HEK293 (cell line): ENCODE measurements around the gene SUMO1.

Experiments used
- CTCF ChIA-PET: fragments of 350-600 bp; formaldehyde crosslinking; extraction: SDS; loops from one replicate; lab custom pipeline; 2021; ENCODE audit warnings: antibody characterized with exemption; lab: Yijun Ruan, JAX
- POLR2A ChIA-PET: fragments of 300-600 bp; formaldehyde crosslinking; extraction: SDS; loops from one replicate; lab custom pipeline; 2020; ENCODE audit warnings: antibody characterized with exemption, inconsistent platforms; lab: Yijun Ruan, JAX
- H3K27ac ChIP-seq: fragments of 200-500 bp; sonication (Bioruptor generic); 2 replicates; pipeline ENCODE4 v1.5.1; 2014; ENCODE audit warnings: low read depth, low read length, control low read depth, inconsistent platforms; ENCODE audit errors: extremely low read depth
- H3K36me3 ChIP-seq, 2 experiments: fragments of 200-500 bp in 1 of 2; sonication (Bioruptor generic) in 1 of 2; 1 replicate in 1 of 2; 2 replicates in 1 of 2; pipeline ENCODE4 v1.5.1; 2014 to 2017; ENCODE audit warnings: inconsistent platforms in 2 of 2, low read length in 2 of 2; ENCODE audit not compliant: control insufficient read depth in 2 of 2, insufficient read depth in 1 of 2
- H3K4me1 ChIP-seq: fragments of 200-500 bp; sonication (Bioruptor generic); 2 replicates; pipeline ENCODE4 v1.5.1; 2014; ENCODE audit warnings: mild to moderate bottlenecking, low read length, inconsistent platforms; ENCODE audit not compliant: control insufficient read depth, insufficient read depth
- H3K4me3 ChIP-seq: 2 replicates; pipeline ENCODE4 v1.5.1; 2011; ENCODE audit warnings: low read depth, mild to moderate bottlenecking, control low read depth, low read length, moderate library complexity
- H3K9me3 ChIP-seq: fragments of 200-500 bp; sonication (Bioruptor generic); 2 replicates; pipeline ENCODE4 v1.5.1; 2014; ENCODE audit warnings: low read depth, low read length, inconsistent platforms; ENCODE audit not compliant: control insufficient read depth, insufficient read depth
- KLF7 ChIP-seq: fragments of 450-650 bp; formaldehyde crosslinking; IDR thresholded peaks from 2 replicates; pipeline ENCODE4 v1.5.1; 2016; ENCODE audit warnings: missing biosample characterization, missing genetic modification characterization, borderline replicate concordance
- KLF9 ChIP-seq: fragments of 450-650 bp; formaldehyde crosslinking; IDR thresholded peaks from 2 replicates; pipeline ENCODE4 v1.5.1; 2016; ENCODE audit warnings: missing biosample characterization, missing genetic modification characterization, low read depth
- PRDM1 ChIP-seq: fragments of 450-650 bp; formaldehyde crosslinking; IDR thresholded peaks from 2 replicates; pipeline ENCODE4; 2016; ENCODE audit warnings: missing biosample characterization, missing genetic modification characterization
- SALL2 ChIP-seq: fragments of 450-650 bp; formaldehyde crosslinking; IDR thresholded peaks from 2 replicates; pipeline ENCODE4 v1.5.0; 2017; ENCODE audit warnings: missing biosample characterization, mild to moderate bottlenecking, missing genetic modification characterization, borderline replicate concordance
- ZNF112 ChIP-seq: fragments of 450-650 bp; formaldehyde crosslinking; IDR thresholded peaks from 2 replicates; pipeline ENCODE4 v1.5.0; 2017; ENCODE audit warnings: missing biosample characterization, missing genetic modification characterization
- ZNF221 ChIP-seq: fragments of 450-650 bp; formaldehyde crosslinking; IDR thresholded peaks from 2 replicates; pipeline ENCODE4 v1.5.1; 2017; ENCODE audit warnings: missing biosample characterization, missing genetic modification characterization, borderline replicate concordance
- ZNF266 ChIP-seq: fragments of 450-650 bp; formaldehyde crosslinking; IDR thresholded peaks from 2 replicates; pipeline ENCODE4 v1.5.1; 2016; ENCODE audit warnings: missing biosample characterization, missing genetic modification characterization, low read depth
- ZNF324 ChIP-seq: fragments of 450-650 bp; formaldehyde crosslinking; IDR thresholded peaks from 2 replicates; pipeline ENCODE4 v1.5.1; 2016; ENCODE audit warnings: missing biosample characterization, missing genetic modification characterization
- ZNF391 ChIP-seq: fragments of 450-650 bp; formaldehyde crosslinking; IDR thresholded peaks from 2 replicates; pipeline ENCODE4 v1.5.1; 2016; ENCODE audit warnings: low read depth, missing biosample characterization, missing genetic modification characterization, borderline replicate concordance
- ZNF449 ChIP-seq: fragments of 450-650 bp; formaldehyde crosslinking; IDR thresholded peaks from 2 replicates; pipeline ENCODE4 v1.5.1; 2017; ENCODE audit warnings: missing biosample characterization, mild to moderate bottlenecking, missing genetic modification characterization, moderate library complexity
- ZNF544 ChIP-seq: fragments of 450-650 bp; formaldehyde crosslinking; IDR thresholded peaks from 2 replicates; pipeline ENCODE4 v1.5.0; 2017; ENCODE audit warnings: missing biosample characterization, missing genetic modification characterization
- ZNF654 ChIP-seq: fragments of 450-650 bp; formaldehyde crosslinking; IDR thresholded peaks from 2 replicates; pipeline ENCODE4 v1.5.1; 2016; ENCODE audit warnings: low read depth, missing biosample characterization, missing genetic modification characterization
- ZNF704 ChIP-seq: fragments of 450-650 bp; formaldehyde crosslinking; IDR thresholded peaks from 2 replicates; pipeline ENCODE4 v1.5.1; 2016; ENCODE audit warnings: missing biosample characterization, missing genetic modification characterization
- ZNF791 ChIP-seq: fragments of 450-650 bp; formaldehyde crosslinking; IDR thresholded peaks from 2 replicates; pipeline ENCODE4 v1.5.1; 2016; ENCODE audit warnings: missing biosample characterization, missing genetic modification characterization
- ZXDB ChIP-seq: fragments of 450-650 bp; formaldehyde crosslinking; IDR thresholded peaks from 2 replicates; pipeline ENCODE4 v1.5.1; 2016; ENCODE audit warnings: missing biosample characterization, missing genetic modification characterization
- TF ChIP-seq, protein P1 (sequence below): fragments of 450-650 bp; formaldehyde crosslinking; IDR thresholded peaks from 2 replicates; pipeline ENCODE4 v1.5.1; 2016; ENCODE audit warnings: missing biosample characterization, missing genetic modification characterization
- TF ChIP-seq, protein P2 (sequence below): sonication (generic); formaldehyde crosslinking; IDR thresholded peaks from 2 replicates; pipeline ENCODE4 v1.8.1; 2022; ENCODE audit warnings: mild to moderate bottlenecking, moderate library complexity, missing genetic modification reagents

Gene SUMO1

GRCh38 chr2:202178346-202178958 is 59.9 kb downstream of the SUMO1 start:
- Histone ChIP-seq H3K36me3 (no peaks in the 10 kb centered on the region), H3K27ac (no peak overlapping the region)
- TF ChIP-seq ZNF544 = no peak
- TF ChIP-seq, protein P1, sequence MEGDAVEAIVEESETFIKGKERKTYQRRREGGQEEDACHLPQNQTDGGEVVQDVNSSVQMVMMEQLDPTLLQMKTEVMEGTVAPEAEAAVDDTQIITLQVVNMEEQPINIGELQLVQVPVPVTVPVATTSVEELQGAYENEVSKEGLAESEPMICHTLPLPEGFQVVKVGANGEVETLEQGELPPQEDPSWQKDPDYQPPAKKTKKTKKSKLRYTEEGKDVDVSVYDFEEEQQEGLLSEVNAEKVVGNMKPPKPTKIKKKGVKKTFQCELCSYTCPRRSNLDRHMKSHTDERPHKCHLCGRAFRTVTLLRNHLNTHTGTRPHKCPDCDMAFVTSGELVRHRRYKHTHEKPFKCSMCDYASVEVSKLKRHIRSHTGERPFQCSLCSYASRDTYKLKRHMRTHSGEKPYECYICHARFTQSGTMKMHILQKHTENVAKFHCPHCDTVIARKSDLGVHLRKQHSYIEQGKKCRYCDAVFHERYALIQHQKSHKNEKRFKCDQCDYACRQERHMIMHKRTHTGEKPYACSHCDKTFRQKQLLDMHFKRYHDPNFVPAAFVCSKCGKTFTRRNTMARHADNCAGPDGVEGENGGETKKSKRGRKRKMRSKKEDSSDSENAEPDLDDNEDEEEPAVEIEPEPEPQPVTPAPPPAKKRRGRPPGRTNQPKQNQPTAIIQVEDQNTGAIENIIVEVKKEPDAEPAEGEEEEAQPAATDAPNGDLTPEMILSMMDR (tag by site-specific recombination) = 0 out of 2 replicates have a peak, but pooled peaks have one; percentile 34
- TF ChIP-seq KLF7 (tag by site-specific recombination) = no peak
- TF ChIP-seq ZNF654 = peak; percentile 89
- TF ChIP-seq PRDM1 (tag by site-specific recombination) = peak; percentile 43
- no peak for TF ChIP-seq ZNF704
- TF ChIP-seq, all 188 proteins: peak for 3
- no peaks in the 10 kb centered on the region for H3K9me3 ChIP-seq
- ChIA-PET CTCF (interaction anchor here (0.6 to 3.0 kb wide), 42 partner anchors 9 to 1098 kb away, joined by 3 to 47 read pairs (median 4); partner anchors contain the start of genes ALS2 and KIAA2012), POLR2A (no interaction called here)
- no peak overlapping the region for H3K4me3 ChIP-seq
- H3K4me1 ChIP-seq = no peaks in the 10 kb centered on the region

DNA sequence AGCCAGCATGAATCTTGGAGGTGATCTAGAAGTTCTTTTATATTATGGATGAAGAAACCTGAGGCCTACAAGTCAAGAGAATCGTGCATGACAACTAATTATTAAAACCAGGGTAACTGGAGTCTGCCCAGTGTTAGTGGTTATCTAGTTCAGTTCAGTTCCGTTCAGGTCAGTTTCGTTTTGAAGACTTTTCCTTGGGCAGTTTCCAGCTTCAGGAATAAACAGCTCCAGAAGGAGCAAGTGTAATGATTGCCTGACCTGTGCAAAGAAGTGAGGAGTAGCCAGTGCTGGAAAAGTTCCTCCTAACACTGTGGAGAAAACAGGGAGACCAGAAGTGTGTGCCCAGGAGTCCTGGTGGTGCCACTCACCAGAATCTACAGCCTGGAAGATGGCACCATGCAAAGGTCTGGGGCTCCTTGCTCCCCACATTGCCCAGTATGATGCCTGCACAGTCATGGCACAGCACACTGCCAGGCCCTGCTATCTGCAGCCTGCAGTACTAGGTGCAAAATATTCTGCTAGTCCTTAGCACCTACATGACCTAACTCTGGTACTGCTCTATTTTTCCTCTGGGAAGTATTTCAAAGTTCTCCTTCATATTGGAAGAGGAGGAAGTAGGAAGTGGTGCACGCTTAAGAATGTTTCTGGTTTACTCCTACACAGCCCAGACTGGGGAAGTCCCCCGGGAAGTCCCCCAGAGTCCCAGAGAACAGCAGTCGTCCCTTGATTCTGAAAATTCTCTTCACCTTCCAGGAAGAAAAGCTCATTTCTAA is 65.8 kb downstream of the SUMO1 start:
- TF ChIP-seq ZNF112 (tag by site-specific recombination) = no peak
- TF ChIP-seq ZNF266 (tag by site-specific recombination) = no peak
- no peak for TF ChIP-seq KLF9 (tag by site-specific recombination)
- no peak for TF ChIP-seq ZNF449 (tag by site-specific recombination)
- TF ChIP-seq SALL2 (tag by site-specific recombination) = no peak
- no peak for TF ChIP-seq ZNF391 (tag by site-specific recombination)
- no peak for TF ChIP-seq ZNF791 (tag by site-specific recombination)
- no peak for TF ChIP-seq PRDM1 (tag by site-specific recombination)
- Histone ChIP-seq H3K27ac (no peak overlapping the region), H3K4me1 (no peaks in the 10 kb centered on the region), H3K36me3 (no peaks in the 10 kb centered on the region), H3K4me3 (no peak overlapping the region), H3K9me3 (no peaks in the 10 kb centered on the region)
- ChIA-PET POLR2A (no interaction called here), CTCF (interaction anchor here (1.0 to 2.2 kb wide), 6 partner anchors 37 to 377 kb away, joined by 3 to 5 read pairs (median 4); no protein-coding TSS in a partner anchor)

- POLR2A ChIA-PET = no interaction called here
- H3K4me3 ChIP-seq = no peak overlapping the region
Observed at GRCh38 chr2:202171241-202171825, 67.1 kb downstream of the SUMO1 start.

More at GRCh38 chr2:202171241-202171825, 67.1 kb downstream of the SUMO1 start:
- H3K27ac ChIP-seq = no peak overlapping the region
- TF ChIP-seq ZXDB (no peak), ZNF324 (tag by site-specific recombination) (no peak), ZNF449 (tag by site-specific recombination) (no peak), ZNF221 (tag by site-specific recombination) (no peak)
- TF ChIP-seq, protein P2, sequence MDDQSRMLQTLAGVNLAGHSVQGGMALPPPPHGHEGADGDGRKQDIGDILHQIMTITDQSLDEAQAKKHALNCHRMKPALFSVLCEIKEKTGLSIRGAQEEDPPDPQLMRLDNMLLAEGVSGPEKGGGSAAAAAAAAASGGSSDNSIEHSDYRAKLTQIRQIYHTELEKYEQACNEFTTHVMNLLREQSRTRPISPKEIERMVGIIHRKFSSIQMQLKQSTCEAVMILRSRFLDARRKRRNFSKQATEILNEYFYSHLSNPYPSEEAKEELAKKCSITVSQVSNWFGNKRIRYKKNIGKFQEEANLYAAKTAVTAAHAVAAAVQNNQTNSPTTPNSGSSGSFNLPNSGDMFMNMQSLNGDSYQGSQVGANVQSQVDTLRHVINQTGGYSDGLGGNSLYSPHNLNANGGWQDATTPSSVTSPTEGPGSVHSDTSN (CRISPR knock-in tag) = no peak
- H3K36me3 ChIP-seq = no peaks in the 10 kb centered on the region
- no peaks in the 10 kb centered on the region for H3K9me3 ChIP-seq
- no peaks in the 10 kb centered on the region for H3K4me1 ChIP-seq
- CTCF ChIA-PET = interaction anchor here (0.8 to 2.6 kb wide), 4 partner anchors 67 to 311 kb away, joined by 3 to 7 read pairs (median 5); no protein-coding TSS in a partner anchor
